ENCODE data around the gene ASTN1.

The ASTN1 gene

DNA sequence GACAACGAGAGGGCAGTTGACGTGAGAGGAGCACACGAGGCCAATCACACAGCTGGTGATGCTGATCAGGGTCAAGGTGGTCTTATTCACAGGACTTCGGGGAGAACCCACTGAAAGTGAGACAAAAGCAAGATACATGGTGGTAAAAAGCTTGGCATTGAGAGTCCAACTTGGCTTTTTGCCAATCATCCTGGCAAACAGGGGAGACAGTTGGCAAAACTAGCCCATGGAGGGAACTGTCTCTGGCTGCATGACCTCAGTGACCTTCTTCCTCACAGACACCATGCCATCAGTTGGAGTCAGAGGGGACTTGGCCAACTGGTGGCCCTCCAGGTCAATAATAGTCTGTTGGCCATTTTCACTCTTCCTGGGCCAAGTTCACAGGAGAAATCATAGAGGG lies 139.9 kb downstream of the ASTN1 start:
- no peak for DNase-seq

DNA sequence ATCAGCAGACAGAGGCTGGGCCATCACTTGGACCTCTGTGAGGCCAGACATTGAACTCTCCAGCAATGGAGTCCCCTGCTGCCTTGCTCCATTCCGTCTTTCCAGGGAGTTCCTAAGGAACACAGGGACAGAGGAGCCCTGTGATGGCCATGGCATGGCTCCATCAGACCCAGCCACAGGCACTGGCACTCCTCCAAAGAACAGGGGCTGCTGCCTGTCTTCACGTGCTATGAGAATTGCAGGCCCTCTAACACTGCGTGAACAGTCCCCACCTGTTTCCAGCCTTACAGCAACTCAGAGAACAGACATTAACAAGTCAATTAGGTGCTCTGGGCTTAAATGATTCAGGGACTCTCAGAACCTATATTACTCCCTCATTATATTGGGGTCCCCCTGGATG lies 140.8 kb downstream of the ASTN1 start:
- no peak for DNase-seq

GRCh38 chr1:177023249-177023648 lies 141.3 kb downstream of the ASTN1 start:
- no peak for DNase-seq

GRCh38 chr1:177021687-177022086 lies 142.8 kb downstream of the ASTN1 start:
- no peak for DNase-seq

- no peak for DNase-seq
Measured at GRCh38 chr1:177020851-177021589, 143.5 kb downstream of the ASTN1 start.

DNA sequence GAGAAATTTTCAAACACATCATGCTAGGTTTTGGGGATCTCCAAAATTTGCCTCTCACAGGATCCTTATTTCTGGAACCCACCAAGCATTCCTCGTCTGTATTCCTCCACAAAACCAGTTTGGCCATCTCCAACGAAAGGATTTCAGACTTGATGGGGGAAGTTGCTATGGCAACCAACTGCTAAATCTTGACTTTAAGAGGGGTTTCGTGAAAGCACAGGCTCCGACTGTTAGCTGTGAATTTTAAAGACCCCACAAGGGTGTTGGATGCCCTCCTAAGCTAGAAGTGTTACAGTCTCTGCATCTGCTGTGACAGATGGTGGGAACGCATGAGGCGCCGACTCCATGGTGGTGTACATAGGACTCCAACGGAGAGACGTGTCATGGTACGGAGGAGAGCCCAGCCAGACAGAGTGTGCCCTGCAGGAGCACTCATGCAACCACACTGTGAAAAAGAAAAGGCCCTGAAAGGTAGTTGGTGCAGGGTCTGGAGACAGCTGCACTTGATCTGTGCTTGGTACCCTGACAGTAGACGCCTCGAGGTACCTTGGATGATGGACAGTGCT lies 147.1 kb downstream of the ASTN1 start:
- no peak for DNase-seq

- DNase-seq, result no peak
Measured at GRCh38 chr1:177014325-177014724, 150.2 kb downstream of the ASTN1 start.

- no peak for DNase-seq
Measured at GRCh38 chr1:177012342-177012925, 152.1 kb downstream of the ASTN1 start.

DNA sequence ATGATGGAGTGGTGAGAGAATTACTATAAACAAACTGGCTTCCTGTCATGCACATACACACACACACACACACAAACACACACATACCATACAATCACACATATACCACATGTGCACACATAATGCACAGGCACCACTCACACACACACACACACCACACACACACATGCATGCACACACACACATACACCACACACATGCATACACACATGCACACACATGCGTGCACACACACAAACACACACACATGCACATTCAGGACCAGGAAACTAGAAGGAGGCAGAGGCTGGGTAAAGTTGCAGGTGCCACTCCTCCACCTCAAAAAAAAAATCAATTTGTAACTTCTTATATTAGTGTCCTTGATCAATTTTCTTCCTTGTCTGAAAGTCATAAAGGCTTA lies 153.0 kb downstream of the ASTN1 start:
- no peak for DNase-seq

DNA sequence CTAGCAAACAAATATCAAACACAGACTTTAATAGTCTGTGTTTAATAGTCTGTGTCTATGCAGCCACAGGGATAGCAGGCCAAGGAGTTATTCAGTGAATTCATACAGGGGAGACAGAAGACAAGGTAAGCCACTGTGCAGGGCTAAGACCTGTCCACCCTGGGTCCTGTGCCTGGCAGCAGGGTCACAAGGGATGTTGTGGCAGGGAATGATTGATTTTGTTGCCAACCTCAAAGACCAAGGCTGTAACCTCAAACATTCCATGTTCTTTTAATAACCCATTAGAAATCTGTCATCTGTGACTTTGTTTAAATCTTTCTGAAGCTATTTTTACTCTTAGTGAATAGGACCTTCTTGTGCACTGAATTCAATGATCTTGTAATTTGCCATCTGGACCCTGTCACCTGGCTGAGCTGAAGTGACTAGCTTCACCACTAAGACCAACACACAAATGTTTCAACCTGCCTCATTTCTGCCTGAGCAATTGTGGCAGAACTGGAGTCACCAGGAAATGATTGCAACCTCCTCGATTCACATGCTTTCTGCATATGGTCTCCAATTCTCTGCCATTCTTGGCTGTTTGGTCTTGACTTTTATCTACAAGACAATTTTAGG lies 154.2 kb downstream of the ASTN1 start:
- no peak for DNase-seq

DNA sequence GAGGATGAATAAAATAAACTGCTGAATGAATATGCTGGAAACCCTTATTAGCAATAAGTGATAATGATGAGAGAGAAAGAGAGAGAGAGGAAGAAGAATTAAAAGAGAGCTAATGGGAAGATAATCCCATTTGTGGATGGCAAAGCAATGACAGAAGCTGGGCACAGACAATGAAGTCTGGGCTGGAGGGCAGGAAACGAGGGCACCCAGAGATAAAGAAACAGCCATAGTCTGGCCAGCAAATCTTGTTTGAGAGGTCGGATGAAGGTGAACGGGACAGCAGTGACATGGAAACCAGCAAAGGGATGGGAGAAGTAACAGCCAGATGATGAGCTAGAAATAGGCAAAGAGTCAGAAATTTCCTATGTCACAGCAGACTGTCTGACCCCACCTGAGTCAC lies 155.9 kb downstream of the ASTN1 start:
- no peak for DNase-seq

DNA sequence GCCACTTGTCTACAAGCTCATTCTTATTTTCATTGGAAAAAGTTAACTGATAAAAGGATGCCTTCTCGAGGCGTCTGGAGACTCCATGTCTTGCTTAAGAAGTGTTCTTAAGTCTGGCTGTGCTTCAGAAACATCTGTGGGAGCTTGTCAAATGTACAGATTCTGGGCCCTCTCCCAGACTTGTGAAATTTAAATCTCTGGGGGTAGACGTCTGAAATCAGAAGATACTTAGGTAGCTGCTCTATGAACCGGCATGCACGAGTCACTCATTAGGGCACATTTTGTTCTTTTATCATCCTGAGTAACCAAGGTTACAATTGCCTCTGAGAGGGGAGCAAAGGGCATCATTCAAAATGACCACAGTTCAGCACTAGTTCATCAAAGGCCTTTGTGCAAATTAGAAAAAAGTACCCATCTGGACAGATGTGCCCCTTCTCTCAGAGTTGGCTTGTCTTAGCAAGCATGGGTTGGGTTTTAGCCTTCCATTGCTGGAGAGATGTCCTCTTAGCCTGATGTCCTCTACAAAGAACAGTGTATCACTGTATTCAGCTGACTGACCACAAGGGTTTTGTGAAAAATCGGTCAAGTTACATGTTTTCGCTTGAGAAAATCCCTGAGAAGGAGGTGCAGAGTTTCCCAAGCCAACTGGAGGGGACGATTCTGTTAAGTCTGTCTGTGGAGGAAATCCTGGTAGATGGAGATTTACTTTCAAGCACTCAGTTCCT lies 156.9 kb downstream of the ASTN1 start:
- DNase-seq, result no peak

- DNase-seq, result no peak
Measured at GRCh38 chr1:177002891-177003290, 161.6 kb downstream of the ASTN1 start.

GRCh38 chr1:177001556-177001955 lies 163.0 kb downstream of the ASTN1 start:
- no peak for DNase-seq

GRCh38 chr1:176998183-176998795 lies 166.2 kb downstream of the ASTN1 start:
- DNase-seq, result no peak

- DNase-seq, result no peak
Measured at GRCh38 chr1:176996456-176997090, 167.9 kb downstream of the ASTN1 start.

DNA sequence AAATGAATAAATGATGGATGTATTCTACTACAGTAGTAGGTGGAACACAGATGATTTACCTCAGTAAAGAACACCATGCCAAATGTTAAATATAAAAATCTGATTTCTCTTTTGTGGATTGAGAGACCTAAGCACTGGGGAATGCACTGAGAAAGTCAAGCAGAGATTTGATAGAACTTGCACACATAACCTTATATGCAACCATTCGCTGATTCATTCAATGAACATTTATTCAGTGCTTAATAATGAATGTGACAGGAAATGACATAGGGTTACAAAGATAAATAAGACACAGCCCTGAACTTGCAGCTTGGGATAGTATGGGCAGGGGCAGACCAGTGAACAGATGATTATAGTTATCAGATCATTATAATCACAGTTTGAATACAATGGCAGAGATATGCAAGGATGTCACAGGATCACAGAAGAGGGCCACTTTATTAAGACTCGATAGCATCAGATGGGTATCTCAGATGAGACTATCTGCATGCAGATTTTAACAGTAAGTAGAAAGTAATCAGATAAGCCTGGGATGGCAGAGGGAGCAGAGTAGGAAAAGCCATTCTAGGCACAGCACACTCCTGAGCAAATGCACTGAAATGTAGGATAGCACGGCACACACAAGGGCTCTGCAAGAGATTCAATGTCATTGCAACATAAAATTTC lies 169.4 kb downstream of the ASTN1 start:
- DNase-seq, result no peak

DNA sequence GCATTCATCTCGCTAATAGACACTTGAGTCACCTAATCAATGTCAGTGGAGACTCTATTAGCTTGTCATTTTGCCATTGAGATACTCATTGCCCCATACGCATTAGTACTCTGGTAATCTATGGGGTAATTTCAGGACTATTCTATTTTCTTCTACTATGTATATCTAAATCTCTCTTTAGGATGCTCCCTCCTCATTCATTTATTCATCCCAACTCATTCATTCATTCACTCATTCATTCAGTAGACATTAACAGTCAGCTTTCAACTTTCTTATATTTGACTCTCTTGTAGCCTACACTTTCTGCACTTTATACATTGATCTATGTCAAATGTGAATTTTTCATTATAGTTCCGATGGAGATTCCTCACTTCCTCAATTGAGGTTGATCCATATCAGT lies 170.9 kb downstream of the ASTN1 start:
- DNase-seq, result no peak

- no peak for DNase-seq
Measured at GRCh38 chr1:176989754-176990153, 174.8 kb downstream of the ASTN1 start.

GRCh38 chr1:176989023-176989422 lies 175.5 kb downstream of the ASTN1 start:
- no peak for DNase-seq

- no peak for DNase-seq
Measured at GRCh38 chr1:176987016-176987415, 177.5 kb downstream of the ASTN1 start.

GRCh38 chr1:176983731-176984130 lies 180.8 kb downstream of the ASTN1 start:
- no peak for DNase-seq
